GM19035 (cell line): ENCODE results near the gene CCRL2.
"Not testable (repeated sequence)": the region's sequence is repeated elsewhere in the genome, so short reads cannot be mapped to it uniquely, and the experiment has no call there.

Experiments
- ATAC-seq: cut with Tn5 transposase; IDR thresholded peaks from one replicate; pipeline ENCODE4 v1.9.1; 2021; ENCODE audit not compliant: unreplicated experiment

CCRL2 gene

GRCh38 chr3:46427916-46428833, 21.1 kb downstream of the CCRL2 start:
- ATAC-seq = no peak

- ATAC-seq = no peak
Measured at GRCh38 chr3:46429250-46429649, 22.2 kb downstream of the CCRL2 start.

GRCh38 chr3:46429671-46430070, 22.6 kb downstream of the CCRL2 start:
- no peak for ATAC-seq

GRCh38 chr3:46430879-46431278, 23.8 kb downstream of the CCRL2 start:
- ATAC-seq = not testable (repeated sequence)

GRCh38 chr3:46431905-46432304, 24.8 kb downstream of the CCRL2 start:
- ATAC-seq = not testable (repeated sequence)

- ATAC-seq = not testable (repeated sequence)
Measured at GRCh38 chr3:46433118-46433517, 26.1 kb downstream of the CCRL2 start.

GRCh38 chr3:46433841-46434240, 26.8 kb downstream of the CCRL2 start:
- ATAC-seq = no peak

GRCh38 chr3:46435081-46435726, 28.1 kb downstream of the CCRL2 start:
- ATAC-seq = no peak

- no peak for ATAC-seq
Measured at GRCh38 chr3:46438831-46439230, 31.8 kb downstream of the CCRL2 start.

GRCh38 chr3:46440531-46441294, 33.7 kb downstream of the CCRL2 start:
- ATAC-seq = no peak

- no peak for ATAC-seq
Measured at GRCh38 chr3:46442576-46443530, 35.8 kb downstream of the CCRL2 start.

- ATAC-seq = no peak
Measured at GRCh38 chr3:46447228-46447985, 40.3 kb downstream of the CCRL2 start.

GRCh38 chr3:46448721-46449120, 41.7 kb downstream of the CCRL2 start:
- no peak for ATAC-seq

GRCh38 chr3:46449755-46450552, 42.9 kb downstream of the CCRL2 start:
- no peak for ATAC-seq

- no peak for ATAC-seq
Measured at GRCh38 chr3:46453526-46454208, 46.6 kb downstream of the CCRL2 start.

- ATAC-seq = no peak
Measured at GRCh38 chr3:46454209-46454595, 47.1 kb downstream of the CCRL2 start.

GRCh38 chr3:46454606-46455005, 47.5 kb downstream of the CCRL2 start:
- no peak for ATAC-seq
